A673 (cell line): ENCODE results near the gene SNRNP70. TPM values are rescaled to one million over a fixed set of nuclear protein-coding genes. Genes with fewer than 3 reads are reported as not detected.
"Not testable (repeated sequence)": the region's sequence is repeated elsewhere in the genome, so short reads cannot be mapped to it uniquely, and the experiment has no call there.

Experiments
- BruUV-seq: library from RNA; stranded (reverse); fragments of 400-500 nt; replicated peaks from 2 replicates; lab custom pipeline; 2021; lab: Mats Ljungman, UMichigan
- CTCF ChIA-PET: fragments of 300-600 bp; sonication (Branson Sonifier 250); formaldehyde crosslinking; loops from one replicate; lab custom pipeline; 2022; ENCODE audit warnings: antibody characterized with exemption; lab: Charles Lee
- POLR2A ChIA-PET: fragments of 300-600 bp; sonication (Branson Sonifier 250); formaldehyde crosslinking; loops from one replicate; lab custom pipeline; 2022; ENCODE audit warnings: antibody characterized with exemption; ENCODE audit not compliant: low non-redundant PET; lab: Charles Lee
- DNase-seq: peaks from one replicate; pipeline ENCODE4 v3.0.0-alpha.2; 2015; ENCODE audit warnings: low spot score
- H3K27ac ChIP-seq: fragments of 200-600 bp; sonication (generic); 2 replicates; pipeline ENCODE4 v1.5.1; 2016; ENCODE audit warnings: mixed run types, low read depth, mild to moderate bottlenecking, mixed read lengths, antibody characterized with exemption, low read length; ENCODE audit not compliant: poor library complexity, severe bottlenecking
- H3K27me3 ChIP-seq: fragments of 200-600 bp; sonication (generic); replicated peaks from 2 replicates; pipeline ENCODE4 v1.6.1; 2017; ENCODE audit warnings: mixed run types, low read depth, mild to moderate bottlenecking, mixed read lengths, antibody characterized with exemption, low read length; ENCODE audit not compliant: insufficient read depth, poor library complexity
- H3K36me3 ChIP-seq: fragments of 200-600 bp; sonication (generic); 2 replicates; pipeline ENCODE4 v1.6.1; 2016; ENCODE audit warnings: mixed run types, mild to moderate bottlenecking, mixed read lengths, antibody characterized with exemption, low read length; ENCODE audit not compliant: insufficient read depth, poor library complexity, severe bottlenecking
- H3K4me1 ChIP-seq: fragments of 200-600 bp; sonication (generic); 2 replicates; pipeline ENCODE4 v1.6.1; 2017; ENCODE audit warnings: mixed run types, mild to moderate bottlenecking, mixed read lengths, antibody characterized with exemption, low read length; ENCODE audit not compliant: insufficient read depth, poor library complexity, severe bottlenecking
- H3K4me3 ChIP-seq: fragments of 200-600 bp; sonication (generic); 2 replicates; pipeline ENCODE4 v1.5.1; 2016; ENCODE audit warnings: low read depth, mixed run types, mild to moderate bottlenecking, mixed read lengths, low read length; ENCODE audit not compliant: poor library complexity, severe bottlenecking
- H3K9me3 ChIP-seq: fragments of 200-600 bp; sonication (generic); 2 replicates; pipeline ENCODE4 v1.6.1; 2016; ENCODE audit warnings: mixed run types, low read depth, mild to moderate bottlenecking, mixed read lengths, antibody characterized with exemption, low read length; ENCODE audit not compliant: poor library complexity, severe bottlenecking
- EZH2 ChIP-seq: fragments of 200-600 bp; sonication (generic); IDR thresholded peaks from 2 replicates; pipeline ENCODE4 v1.6.1; 2017; ENCODE audit warnings: borderline replicate concordance, low read depth, mild to moderate bottlenecking, mixed read lengths, antibody characterized with exemption, low read length; ENCODE audit not compliant: poor library complexity, severe bottlenecking
- intact Hi-C: fragments of 100-400 bp; cut with micrococcal nuclease; formaldehyde crosslinking; loops from one replicate; pipeline ENCODE4 v1.10.0; 2022; ENCODE audit not compliant: unreplicated experiment
- total RNA-seq: library from RNA; stranded (reverse); gene quantifications from 2 replicates; pipeline ENCODE4 v1.2.3, GENCODE V29; 2021
- TF ChIP-seq, protein P1 (sequence below): fragments of 300-800, 200-600 bp; sonication (generic); conservative IDR thresholded peaks from 2 replicates; pipeline ENCODE4 v1.5.1; 2017; ENCODE audit warnings: low read depth, mild to moderate bottlenecking, antibody characterized with exemption, low read length, moderate library complexity, mixed read lengths

Gene SNRNP70
- total RNA-seq, 1 experiment from 2014 or later: 295 TPM

DNA sequence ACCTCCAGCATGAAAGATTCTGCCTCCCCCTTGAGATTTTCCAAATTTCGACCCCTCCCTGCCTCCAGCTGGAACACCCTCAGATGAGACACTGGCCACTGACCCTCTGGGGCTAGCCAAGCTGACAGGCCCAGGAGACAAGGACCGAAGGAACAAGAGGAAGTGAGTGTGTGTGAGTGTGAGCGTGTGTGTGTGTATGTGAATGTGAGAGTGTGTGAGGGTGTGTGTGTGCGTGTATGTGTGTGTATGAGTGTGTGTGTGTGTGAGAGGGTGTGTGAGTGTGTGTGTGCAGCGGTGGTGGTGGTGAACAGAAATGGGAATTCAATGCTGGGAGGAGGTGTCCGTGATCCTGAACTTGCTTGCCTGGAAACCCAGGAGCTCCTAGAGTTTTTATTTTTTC lies 56.1 kb downstream of the SNRNP70 start:
- Histone ChIP-seq H3K4me3 (no peak overlapping the region), H3K9me3 (no peaks in the 10 kb centered on the region), H3K36me3 (no peaks in the 10 kb centered on the region), H3K27ac (no peak overlapping the region), H3K27me3 (no peaks in the 10 kb centered on the region), H3K4me1 (peaks cover 16% of the 10 kb centered on the region)
- intact Hi-C loops: no loop called here
- TF ChIP-seq, protein P1, sequence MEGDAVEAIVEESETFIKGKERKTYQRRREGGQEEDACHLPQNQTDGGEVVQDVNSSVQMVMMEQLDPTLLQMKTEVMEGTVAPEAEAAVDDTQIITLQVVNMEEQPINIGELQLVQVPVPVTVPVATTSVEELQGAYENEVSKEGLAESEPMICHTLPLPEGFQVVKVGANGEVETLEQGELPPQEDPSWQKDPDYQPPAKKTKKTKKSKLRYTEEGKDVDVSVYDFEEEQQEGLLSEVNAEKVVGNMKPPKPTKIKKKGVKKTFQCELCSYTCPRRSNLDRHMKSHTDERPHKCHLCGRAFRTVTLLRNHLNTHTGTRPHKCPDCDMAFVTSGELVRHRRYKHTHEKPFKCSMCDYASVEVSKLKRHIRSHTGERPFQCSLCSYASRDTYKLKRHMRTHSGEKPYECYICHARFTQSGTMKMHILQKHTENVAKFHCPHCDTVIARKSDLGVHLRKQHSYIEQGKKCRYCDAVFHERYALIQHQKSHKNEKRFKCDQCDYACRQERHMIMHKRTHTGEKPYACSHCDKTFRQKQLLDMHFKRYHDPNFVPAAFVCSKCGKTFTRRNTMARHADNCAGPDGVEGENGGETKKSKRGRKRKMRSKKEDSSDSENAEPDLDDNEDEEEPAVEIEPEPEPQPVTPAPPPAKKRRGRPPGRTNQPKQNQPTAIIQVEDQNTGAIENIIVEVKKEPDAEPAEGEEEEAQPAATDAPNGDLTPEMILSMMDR: no peak
- no peak for TF ChIP-seq EZH2
- BruUV-seq: no TSS peak
- no peak for DNase-seq
- ChIA-PET CTCF (no interaction called here), POLR2A (no interaction called here)

DNA sequence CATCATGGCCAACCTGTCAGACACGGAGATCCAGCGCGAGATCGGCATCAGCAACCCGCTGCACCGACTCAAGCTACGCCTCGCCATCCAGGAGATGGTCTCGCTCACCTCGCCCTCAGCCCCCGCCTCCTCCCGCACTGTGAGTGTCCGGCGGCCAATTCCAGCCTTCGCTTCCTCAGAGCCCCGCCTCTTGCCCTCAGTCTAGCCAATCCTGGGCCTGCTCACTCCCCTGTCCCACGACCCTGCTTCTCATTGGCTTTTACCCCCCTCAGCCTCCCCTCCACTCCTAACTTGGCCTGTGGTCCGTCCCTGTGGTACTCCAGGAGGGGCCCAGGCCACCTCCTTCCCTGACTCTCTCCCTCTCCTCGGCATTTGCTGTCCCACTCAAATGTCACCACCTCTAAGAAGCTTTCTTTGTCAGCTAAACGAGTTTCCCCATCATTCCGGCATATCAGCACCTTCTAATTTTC lies 57.6 kb downstream of the SNRNP70 start:
- peak overlapping the region; percentile 37 for H3K27ac ChIP-seq
- POLR2A ChIA-PET: no interaction called here
- no TSS peak for BruUV-seq
- peak overlapping the region; percentile 49 for H3K4me3 ChIP-seq
- peak; percentile 94 for DNase-seq
- intact Hi-C loops: no loop called here
- H3K4me1 ChIP-seq: peaks cover 16% of the 10 kb centered on the region
- TF ChIP-seq, protein P1: no peak
- TF ChIP-seq EZH2: no peak
- CTCF ChIA-PET: interaction anchor here (0.7 kb wide), 1 partner anchor 143 kb away, joined by 3 read pairs; no protein-coding TSS in a partner anchor
- no peaks in the 10 kb centered on the region for H3K27me3 ChIP-seq
- H3K36me3 ChIP-seq: no peaks in the 10 kb centered on the region
- no peaks in the 10 kb centered on the region for H3K9me3 ChIP-seq

DNA sequence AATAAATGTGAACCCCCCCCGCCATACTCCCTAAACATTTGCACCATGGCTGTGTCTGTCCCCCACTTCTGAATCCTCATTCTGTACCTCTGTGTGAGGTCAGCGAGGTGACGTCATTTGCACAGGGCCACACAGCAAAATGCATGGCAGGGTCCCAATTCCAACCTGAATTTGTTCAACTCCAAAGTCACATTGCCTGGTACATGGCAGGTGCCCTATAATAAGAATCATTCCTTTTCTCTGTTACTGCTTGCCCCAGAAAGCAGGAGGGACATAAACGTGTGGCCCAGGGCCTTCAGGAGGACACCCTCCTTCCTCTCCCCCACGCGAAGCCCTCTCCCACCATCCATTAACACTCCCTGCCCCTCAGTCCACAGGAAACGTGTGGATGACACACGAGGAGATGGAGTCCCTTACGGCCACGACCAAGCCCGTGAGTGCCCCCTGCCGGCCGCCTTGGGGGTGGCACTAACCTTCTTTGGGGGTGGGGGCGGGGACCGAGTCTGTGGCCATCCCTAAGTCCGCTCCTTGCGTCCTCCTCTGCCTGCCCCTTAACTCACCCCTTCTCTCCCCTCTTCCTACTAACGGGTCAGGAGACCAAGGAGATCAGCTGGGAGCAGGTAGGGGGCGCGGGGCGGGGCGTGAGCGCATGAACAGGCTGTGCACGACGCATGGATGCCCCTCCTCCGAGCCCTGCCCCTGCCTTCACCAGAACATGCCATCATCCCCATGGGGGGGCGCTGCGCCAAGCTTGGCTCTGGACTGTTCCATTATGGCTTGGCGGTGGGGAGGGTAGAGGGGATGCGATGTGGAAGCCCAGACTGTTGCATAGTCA lies 60.5 kb downstream of the SNRNP70 start:
- peak; percentile 95 for DNase-seq
- Histone ChIP-seq H3K27ac (peak overlapping the region; percentile 13), H3K4me3 (peak overlapping the region; percentile 42), H3K4me1 (peaks cover 23% of the 10 kb centered on the region), H3K27me3 (no peaks in the 10 kb centered on the region), H3K9me3 (no peaks in the 10 kb centered on the region), H3K36me3 (no peaks in the 10 kb centered on the region)
- CTCF ChIA-PET: interaction anchor here (0.6 to 1.8 kb wide), 5 partner anchors 18 to 63 kb away, joined by 4 to 15 read pairs (median 7); no protein-coding TSS in a partner anchor
- POLR2A ChIA-PET: no interaction called here
- no TSS peak for BruUV-seq
- TF ChIP-seq EZH2: no peak
- TF ChIP-seq, protein P1: peak; percentile 99
- intact Hi-C loops: loop anchor here (5.0 kb wide), 1 partner anchor 62 kb away; no protein-coding TSS in a partner anchor

DNA sequence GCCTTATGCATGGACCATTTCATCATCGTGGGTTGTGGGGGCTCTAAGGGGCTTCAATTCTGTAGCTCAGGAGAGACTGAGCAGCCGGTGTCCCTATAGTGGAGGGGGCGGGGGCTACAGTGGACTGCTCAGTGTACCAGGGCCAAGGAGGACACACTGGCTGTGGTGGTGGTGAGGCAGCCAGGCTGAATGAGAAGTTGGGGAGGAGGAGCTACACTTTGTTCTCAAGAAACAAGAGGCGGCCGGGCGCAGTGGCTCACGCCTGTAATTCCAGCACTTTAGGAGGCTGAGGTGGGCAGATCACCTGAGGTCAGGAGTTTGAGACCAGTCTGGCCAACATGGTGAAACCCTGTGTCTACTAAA lies 61.1 kb downstream of the SNRNP70 start:
- H3K27me3 ChIP-seq, H3K9me3 ChIP-seq, DNase-seq, BruUV-seq, POLR2A ChIA-PET, H3K36me3 ChIP-seq, H3K27ac ChIP-seq: not testable (repeated sequence)
- peak overlapping the region; percentile 42 for H3K4me3 ChIP-seq
- H3K4me1 ChIP-seq: peaks cover 28% of the 10 kb centered on the region
- intact Hi-C loops: loop anchor here (5.0 kb wide), 1 partner anchor 61 kb away; no protein-coding TSS in a partner anchor
- CTCF ChIA-PET: interaction anchor here (1.1 to 1.8 kb wide), 4 partner anchors 18 to 53 kb away, joined by 4 to 15 read pairs (median 8); no protein-coding TSS in a partner anchor
